GM21825 (cell line): Measurements from ENCODE around the gene TRMU.

Experiments used
- ATAC-seq: cut with Tn5 transposase; IDR thresholded peaks from one replicate; pipeline ENCODE4 v1.9.1; 2021; ENCODE audit warnings: mild to moderate bottlenecking, moderate library complexity; ENCODE audit not compliant: unreplicated experiment

Gene TRMU

DNA sequence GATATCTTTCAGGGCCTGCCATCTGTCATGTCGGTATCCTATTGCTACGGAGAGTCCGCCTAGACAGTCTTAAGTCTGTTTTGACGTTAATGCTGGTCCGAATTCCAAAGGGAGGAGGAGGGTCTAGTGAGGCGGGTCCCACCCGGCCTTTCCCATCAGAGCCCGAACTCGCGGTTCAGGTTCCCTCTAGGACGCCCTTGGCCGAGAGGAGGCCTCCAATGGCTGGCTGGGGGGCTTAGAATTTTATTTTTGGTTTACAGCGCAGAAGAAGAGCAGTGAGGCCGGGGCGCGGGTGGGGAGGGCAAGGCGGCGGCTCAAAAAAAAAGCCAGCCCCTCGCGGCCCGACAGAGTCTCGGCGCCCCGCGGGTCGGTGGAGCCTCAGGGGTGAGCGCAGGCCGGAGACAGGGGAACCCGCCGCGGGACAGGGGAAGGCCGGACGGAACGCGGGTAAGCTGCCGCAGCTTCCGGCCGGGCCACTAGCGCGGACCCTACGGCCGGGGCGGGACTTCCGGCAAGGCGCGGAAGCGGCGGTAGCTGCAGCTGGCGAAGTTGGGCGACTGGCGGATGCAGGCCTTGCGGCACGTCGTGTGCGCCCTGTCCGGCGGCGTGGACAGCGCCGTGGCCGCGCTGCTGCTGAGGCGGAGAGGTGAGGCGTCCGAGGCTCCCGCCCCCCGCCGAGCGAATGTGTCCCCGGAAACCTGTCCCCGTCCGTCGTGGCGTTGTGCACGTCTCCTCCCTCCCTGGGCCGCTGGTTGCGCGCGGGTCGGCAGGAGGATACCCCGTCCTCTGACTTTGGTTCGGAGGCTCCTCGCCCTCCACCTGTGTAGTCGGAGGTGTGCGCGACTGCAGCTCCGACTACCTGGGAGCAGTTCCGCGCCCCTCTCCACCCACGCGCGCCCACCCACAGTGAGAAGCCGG, at the start of gene TRMU:
Gene TRMU, plus strand, starts transcription at position 514 of the 918 bp plus-strand sequence. Its CDS starts 51 bp downstream, at position 565.
- peak; percentile 78 for ATAC-seq

GRCh38 chr22:46286006-46286405, 49.5 kb upstream of the TRMU start:
- no peak for ATAC-seq

GRCh38 chr22:46286941-46287872, 48.3 kb upstream of the TRMU start:
- ATAC-seq: no peak

GRCh38 chr22:46287873-46288751, 47.4 kb upstream of the TRMU start:
- ATAC-seq: peak; percentile 60

DNA sequence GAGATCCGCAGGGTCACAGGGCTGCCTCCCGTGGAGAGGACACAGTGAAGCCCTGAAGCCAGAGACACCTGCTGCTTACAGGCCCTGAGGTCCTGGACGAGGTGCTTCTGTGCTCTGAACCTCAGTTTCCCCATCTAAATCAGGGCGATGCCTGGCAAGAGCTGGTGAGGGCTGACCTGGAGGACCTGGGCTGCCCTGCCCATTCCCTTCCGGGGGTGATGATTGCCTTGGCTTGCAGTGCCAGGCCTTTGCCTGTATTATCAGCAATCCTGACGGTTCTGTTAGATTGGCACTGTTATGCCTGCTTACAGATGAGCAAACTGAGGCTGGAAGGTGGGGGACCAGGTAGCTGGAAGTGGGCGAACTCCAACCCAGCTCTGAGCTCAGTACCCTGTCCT, 46.7 kb upstream of the TRMU start:
- ATAC-seq: no peak

DNA sequence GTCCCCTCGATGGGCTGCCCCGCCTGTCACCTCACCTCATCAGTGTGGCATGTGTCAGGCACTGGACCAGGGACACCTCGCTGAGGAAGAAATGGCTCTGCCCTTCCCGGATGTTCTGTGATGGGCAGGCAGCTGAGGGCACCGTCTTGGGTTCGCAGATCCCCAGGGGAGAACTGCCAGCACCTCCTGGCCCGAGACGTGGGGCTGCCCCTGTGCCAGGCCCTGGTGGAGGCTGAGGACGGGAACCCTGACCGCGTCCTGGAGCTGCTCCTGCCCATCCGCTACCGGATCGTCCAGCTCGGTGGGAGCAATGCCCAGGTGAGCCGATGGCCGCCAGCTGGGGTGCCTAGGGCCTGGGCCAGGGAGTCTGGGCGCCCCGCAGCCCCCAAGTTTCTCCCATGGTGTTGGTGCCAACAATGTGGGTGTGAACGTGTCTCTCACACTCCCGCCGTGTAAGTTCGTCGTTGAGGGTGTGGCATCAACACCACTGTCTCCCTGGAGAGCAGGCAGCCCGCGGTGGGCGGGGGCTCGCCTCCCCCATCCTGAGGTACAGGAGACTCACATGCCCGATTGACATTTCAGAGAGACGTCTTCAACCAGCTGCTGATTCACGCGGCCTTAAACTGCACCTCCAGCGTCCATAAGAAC, 46.1 kb upstream of the TRMU start:
- ATAC-seq: no peak

GRCh38 chr22:46290121-46290842, 45.2 kb upstream of the TRMU start:
- ATAC-seq: no peak

DNA sequence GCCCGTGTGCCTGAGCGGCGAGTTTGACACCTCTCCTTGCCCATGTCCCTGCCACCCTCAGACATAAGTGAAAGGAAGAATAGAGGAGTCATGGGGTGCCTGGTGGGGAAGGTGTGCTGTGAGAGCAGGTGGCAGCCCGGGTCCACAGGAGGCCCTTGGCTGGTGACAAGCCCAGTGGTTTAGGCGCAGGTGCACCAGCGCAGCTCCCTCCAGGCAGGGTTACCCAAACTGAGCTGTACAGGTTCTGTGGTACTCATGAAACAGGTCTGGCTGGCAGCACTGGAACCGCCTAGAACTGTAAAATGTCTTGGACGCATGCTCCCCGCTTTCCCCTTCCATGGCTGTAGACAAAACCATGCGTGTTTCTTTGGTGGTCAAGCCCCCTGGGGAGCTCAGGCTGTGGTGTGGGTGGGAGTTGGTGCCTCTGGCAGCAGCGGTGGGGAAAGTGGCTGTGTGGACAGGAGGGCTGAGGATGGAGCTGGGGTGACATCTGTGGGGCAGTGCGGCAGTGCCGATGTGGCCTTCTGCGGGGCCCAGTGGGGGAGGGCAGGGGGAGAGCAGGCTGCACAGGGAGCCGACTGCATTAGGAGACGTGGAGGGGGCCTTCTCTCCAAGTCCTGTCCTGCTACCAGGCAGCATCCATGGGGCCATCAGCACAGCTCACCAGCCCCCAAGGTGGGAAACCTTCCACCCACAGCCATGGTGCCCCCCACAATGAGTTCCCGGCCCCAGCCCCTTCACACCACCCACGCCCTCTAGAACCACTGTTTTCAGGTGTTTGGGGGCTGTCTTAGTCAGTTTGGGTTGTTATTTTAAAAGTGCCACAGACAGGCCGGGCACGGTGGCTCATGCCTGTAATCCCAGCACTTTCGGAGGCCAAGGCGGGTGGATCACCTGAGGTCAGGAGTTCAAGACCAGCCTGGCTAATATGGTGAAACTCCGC, 44.4 kb upstream of the TRMU start:
- ATAC-seq: no peak

DNA sequence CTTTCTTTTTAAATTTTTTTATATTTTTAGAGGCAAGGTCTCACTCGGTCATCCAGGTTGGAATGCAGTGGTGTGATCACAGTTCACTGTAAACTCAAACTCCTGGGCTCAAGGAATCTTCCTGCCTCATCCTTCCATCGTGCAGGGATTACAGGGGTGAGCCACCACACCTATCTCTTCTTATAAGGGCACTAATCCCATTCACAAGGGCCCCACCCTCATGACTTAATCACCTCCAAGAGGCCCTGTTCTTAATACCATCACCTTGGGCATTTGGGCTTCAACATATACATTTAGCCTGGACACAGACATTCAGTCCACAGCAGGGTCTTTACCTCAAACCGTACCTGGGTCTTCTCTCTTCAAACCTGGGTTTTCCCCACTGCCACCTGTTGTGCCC, 43.3 kb upstream of the TRMU start:
- no peak for ATAC-seq

DNA sequence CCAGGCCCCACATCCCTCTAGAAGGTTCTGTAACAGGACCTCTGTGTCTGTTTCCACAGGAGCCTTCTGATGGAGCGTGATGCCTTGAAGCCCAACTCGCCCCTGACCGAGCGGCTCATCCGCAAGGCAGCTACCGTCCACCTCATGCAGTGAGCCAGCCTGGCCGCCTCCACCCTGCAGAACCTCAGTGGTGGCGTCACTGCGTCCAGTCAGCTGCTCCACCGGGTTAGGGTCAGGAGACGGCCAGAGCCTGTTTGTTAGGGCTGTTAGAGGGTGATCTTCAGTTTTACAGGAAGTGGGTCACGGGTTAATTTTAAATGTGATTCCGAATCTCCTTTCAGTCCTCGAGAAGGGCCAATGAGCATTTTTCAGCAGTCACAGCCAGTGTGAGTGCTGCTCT, 42.8 kb upstream of the TRMU start:
- no peak for ATAC-seq

DNA sequence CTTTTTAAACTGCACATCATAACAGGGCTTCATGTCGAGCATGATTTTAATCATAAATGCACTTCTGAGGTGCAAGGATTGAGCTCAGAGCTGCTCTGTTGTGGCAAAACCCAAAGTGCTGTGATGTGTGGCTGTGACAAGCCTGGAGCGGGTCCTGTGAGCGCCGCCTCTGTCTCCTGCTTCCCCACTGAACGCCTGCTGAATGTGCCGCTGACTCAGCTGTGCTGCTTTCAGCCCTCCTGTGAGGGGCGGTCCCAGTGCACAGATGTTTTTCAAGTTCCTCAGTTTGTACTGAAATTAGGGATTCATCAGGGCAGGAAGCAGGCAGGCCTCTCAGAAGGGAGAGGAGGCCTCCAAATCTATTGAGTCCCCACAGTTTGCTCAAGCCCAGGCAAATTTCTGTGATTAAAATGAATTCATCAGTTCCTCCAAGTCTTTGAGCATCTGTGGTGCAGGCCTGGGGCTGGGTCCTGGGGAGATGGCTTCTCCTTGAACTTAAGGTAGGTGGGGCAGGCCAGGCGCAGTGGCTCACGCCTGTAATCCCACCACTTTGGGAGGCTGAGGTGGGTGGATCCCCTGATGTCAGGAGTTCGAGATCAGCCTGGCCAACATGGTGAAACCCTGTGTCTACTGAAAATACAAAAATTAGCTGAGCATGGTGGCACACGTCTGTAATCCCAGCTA, 41.8 kb upstream of the TRMU start:
- ATAC-seq: no peak

DNA sequence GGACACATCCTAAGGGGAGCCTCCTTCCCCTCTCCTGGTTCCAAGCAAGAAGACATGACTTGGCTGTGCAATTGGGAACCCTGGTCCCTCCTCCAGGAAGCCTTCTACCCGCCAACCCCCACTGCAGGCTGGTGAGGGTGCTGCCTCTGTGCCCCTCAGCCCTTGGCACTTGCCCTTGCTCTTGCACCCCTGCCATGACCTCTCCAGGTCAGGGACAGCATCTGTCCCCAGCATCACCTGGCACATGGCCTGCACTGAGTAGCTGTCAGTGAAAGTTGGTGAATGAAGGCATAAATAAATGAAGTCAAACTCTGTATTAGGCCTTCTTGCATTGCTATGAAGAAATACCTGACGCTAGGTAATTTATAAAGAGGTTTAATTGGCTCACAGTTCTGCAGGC, 40.7 kb upstream of the TRMU start:
- ATAC-seq: no peak

DNA sequence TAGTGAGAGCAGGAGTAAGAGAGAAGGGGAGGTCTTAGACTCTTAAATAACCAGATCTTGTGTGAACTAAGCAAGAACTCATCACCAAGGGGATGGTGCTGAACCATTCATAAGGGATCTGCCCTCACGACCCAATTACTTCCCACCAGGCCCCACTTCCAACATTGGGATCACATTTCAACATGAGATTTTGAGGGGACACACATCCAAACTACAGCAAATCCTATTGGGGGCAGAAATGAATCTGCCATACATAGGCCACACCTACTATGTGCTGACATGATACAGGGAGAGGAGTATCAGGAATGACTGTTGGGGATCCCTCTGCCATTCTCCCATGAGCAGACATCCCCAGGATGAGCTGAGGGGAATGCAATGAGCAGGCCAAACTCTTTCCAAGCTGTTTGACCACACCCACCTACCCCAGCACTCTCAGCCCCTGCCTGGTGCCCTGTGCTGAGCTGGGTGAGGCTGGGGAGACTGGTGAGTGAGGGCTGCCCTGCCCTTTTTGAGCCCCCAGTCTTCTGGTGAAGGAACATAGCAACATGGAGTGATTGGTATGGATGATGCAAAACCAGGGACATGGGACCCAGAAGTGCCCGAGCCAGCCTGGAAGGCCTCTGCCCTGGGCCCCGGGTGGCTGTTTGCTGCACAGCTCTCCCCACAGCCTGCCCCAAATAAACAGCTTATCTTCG, 40.1 kb upstream of the TRMU start:
- no peak for ATAC-seq

DNA sequence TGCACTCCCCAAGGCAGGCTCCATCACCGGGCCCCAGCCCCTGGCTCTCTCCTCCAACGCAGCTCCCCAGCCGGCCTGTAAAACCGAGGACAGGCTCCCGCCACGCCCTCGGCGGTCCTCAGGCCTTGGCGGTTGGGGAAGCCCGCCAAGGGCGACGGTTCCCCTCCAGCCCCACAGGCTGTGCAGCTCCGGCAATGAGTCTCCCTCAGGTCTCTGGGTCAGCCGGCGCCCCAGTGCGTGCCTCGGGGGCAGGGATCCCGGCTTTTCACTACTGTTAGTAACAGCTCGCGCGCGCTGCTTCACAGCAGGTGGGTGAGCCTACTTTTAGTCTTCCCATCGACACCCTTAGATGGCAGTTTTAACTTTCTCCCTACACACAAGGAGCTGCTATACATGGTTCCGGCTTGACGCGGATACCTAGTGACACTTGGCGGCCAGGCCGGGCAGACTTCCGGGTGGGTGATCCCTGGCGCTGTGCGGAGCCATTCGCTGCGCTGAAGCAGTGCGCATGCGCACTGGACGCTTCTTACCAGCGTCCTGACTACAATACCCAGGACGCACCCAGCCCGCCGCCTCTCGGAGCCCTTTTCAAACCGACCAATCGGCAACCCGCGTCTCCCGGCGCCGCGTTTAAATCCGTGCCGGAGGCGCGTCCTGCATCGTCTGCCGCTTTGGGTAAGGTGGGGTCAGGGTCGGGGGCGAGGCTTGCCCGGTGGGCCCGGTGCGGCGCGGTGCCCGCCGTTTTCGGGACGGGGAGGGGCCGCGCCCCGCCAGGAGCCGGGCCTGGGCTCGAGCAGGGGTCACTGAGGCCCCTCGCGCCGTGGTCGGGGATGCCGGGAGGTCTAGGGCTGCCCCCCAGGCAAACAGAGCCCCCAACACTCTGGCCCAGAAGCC, 39.0 kb upstream of the TRMU start, which contains the start of gene GTSE1:
Gene GTSE1, plus strand, starts transcription at position 614 of the 894 bp plus-strand sequence. CDS start 531 bp downstream, outside the sequence.
- ATAC-seq: peak; percentile 84

GRCh38 chr22:46297151-46297812, 38.2 kb upstream of the TRMU start:
- ATAC-seq: peak; percentile 14

DNA sequence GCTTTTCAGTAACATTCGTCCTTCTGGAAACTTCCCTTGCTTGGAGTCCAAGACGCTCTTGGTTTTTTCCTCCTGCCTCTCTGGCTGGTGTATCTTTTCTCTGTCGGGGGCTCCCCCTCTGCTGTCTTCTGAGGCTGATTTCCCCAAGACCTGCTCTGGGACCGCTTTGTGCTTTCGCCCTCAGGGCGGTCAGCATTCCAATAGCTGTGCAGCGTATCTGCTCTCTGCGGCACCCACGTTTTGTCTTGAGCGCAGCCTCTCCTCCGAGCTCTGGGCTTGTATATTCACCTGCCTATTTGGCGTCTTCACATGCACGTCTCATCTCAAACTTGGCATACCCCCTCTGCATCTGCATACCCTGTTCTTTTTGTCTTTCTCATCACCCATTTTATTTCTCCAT, 36.4 kb upstream of the TRMU start:
- no peak for ATAC-seq
